ENCODE data around the gene GPRC5C.

Gene GPRC5C

GRCh38 chr17:74431568-74432423 lies at the start of gene GPRC5C:
Gene GPRC5C, plus strand, starts transcription at chr17:74432088. Its CDS starts 7,689 bp downstream, at chr17:74439777.
- TF ChIP-seq CTCF (IDR thresholded peaks at IDR 0.05; ENCODE audit: insufficient read depth, missing control alignments), result no peak
- no peak for DNase-seq (ENCODE audit: insufficient read length, low spot score)
- FAIRE-seq, result no peak

- no peak for FAIRE-seq
- DNase-seq (ENCODE audit: insufficient read length, low spot score), result no peak
Measured at GRCh38 chr17:74383141-74383540, 48.7 kb upstream of the GPRC5C start.

GRCh38 chr17:74385201-74385600 lies 46.7 kb upstream of the GPRC5C start:
- no peak for DNase-seq (ENCODE audit: insufficient read length, low spot score)
- FAIRE-seq, result no peak
- TF ChIP-seq CTCF (IDR thresholded peaks at IDR 0.05; ENCODE audit: insufficient read depth, missing control alignments), result no peak

More at GRCh38 chr17:74383141-74383540, 48.7 kb upstream of the GPRC5C start:
- no peak for TF ChIP-seq CTCF (IDR thresholded peaks at IDR 0.05; ENCODE audit: insufficient read depth, missing control alignments)

GRCh38 chr17:74386386-74386785 lies 45.5 kb upstream of the GPRC5C start:
- no peak for TF ChIP-seq CTCF (IDR thresholded peaks at IDR 0.05; ENCODE audit: insufficient read depth, missing control alignments)
- no peak for FAIRE-seq
- no peak for DNase-seq (ENCODE audit: insufficient read length, low spot score)

- FAIRE-seq, result no peak
Measured at GRCh38 chr17:74387365-74388218, 44.3 kb upstream of the GPRC5C start.

GRCh38 chr17:74389084-74389753 lies 42.7 kb upstream of the GPRC5C start:
- TF ChIP-seq CTCF (IDR thresholded peaks at IDR 0.05; ENCODE audit: insufficient read depth, missing control alignments), result no peak
- FAIRE-seq (no peak), DNase-seq (ENCODE audit: insufficient read length, low spot score) (no peak)

More at GRCh38 chr17:74387365-74388218, 44.3 kb upstream of the GPRC5C start:
- no peak for DNase-seq (ENCODE audit: insufficient read length, low spot score)
- no peak for TF ChIP-seq CTCF (IDR thresholded peaks at IDR 0.05; ENCODE audit: insufficient read depth, missing control alignments)

Data from D721Med (cell line).